Glomerular visceral epithelial cell (primary cell): ENCODE data around the gene KCNJ12.
"Not testable (repeated sequence)": the region's sequence is repeated elsewhere in the genome, so short reads cannot be mapped to it uniquely, and the experiment has no call there.

Experiments used
- DNase-seq: peaks from one replicate; pipeline ENCODE4 v3.0.0-alpha.2; 2016; ENCODE audit errors: extremely low spot score

Gene KCNJ12

GRCh38 chr17:21349358-21350050, 26.7 kb upstream of the KCNJ12 start:
- not testable (repeated sequence) for DNase-seq

- not testable (repeated sequence) for DNase-seq
These were observed 25.7 kb upstream of the KCNJ12 start for GRCh38 chr17:21350495-21350894.

- no peak for DNase-seq
These were observed 24.6 kb upstream of the KCNJ12 start for GRCh38 chr17:21351366-21352065.

- no peak for DNase-seq
These were observed 23.8 kb upstream of the KCNJ12 start for GRCh38 chr17:21352221-21352980.

- DNase-seq: no peak
These were observed 23.2 kb upstream of the KCNJ12 start for GRCh38 chr17:21352981-21353265.

- no peak for DNase-seq
These were observed 22.7 kb upstream of the KCNJ12 start for GRCh38 chr17:21353326-21354010.

GRCh38 chr17:21354796-21355385, 21.3 kb upstream of the KCNJ12 start:
- DNase-seq: no peak

- no peak for DNase-seq
These were observed 20.6 kb upstream of the KCNJ12 start for GRCh38 chr17:21355586-21355985.

GRCh38 chr17:21356537-21357127, 19.5 kb upstream of the KCNJ12 start:
- no peak for DNase-seq

GRCh38 chr17:21357281-21357680, 18.9 kb upstream of the KCNJ12 start:
- DNase-seq: no peak

- DNase-seq: no peak
These were observed 18.2 kb upstream of the KCNJ12 start for GRCh38 chr17:21357696-21358656.

- peak; percentile 9 for DNase-seq
These were observed 17.3 kb upstream of the KCNJ12 start for GRCh38 chr17:21358682-21359482.

GRCh38 chr17:21359483-21359840, 16.7 kb upstream of the KCNJ12 start:
- no peak for DNase-seq

GRCh38 chr17:21360048-21360447, 16.1 kb upstream of the KCNJ12 start:
- DNase-seq: no peak

GRCh38 chr17:21361020-21361809, 14.9 kb upstream of the KCNJ12 start:
- DNase-seq: no peak

GRCh38 chr17:21362331-21362931, 13.7 kb upstream of the KCNJ12 start:
- no peak for DNase-seq

GRCh38 chr17:21363776-21364642, 12.1 kb upstream of the KCNJ12 start:
- no peak for DNase-seq
